Measurements from ENCODE around the gene GPR176. TPM values are rescaled to one million over a fixed set of nuclear protein-coding genes. Genes with fewer than 3 reads are reported as not detected.
A peak's percentile ranks its signal among the peaks of the same experiment; 100 is the strongest.

Gene GPR176
- total and polyA plus RNA-seq, 7 donors: 0.23 to 7.9 (median 3.9) TPM

- no peaks in the 10 kb centered on the region for H3K9me3 ChIP-seq
- no peaks in the 10 kb centered on the region for H3K27me3 ChIP-seq
- no peak for DNase-seq
- peak overlapping the region in 1 of 4 donors; percentile 38 for H3K27ac ChIP-seq
- no peaks in the 10 kb centered on the region for H3K36me3 ChIP-seq
- 7 to 13% methylated on average over 5 of the region's 5 CpGs for WGBS, 2 donors
- peak; percentile 34 to 60 (median 53) for TF ChIP-seq CTCF (IDR thresholded peaks at IDR 0.05)
- TF ChIP-seq EP300 (IDR thresholded peaks at IDR 0.05): no peak
- H3K4me1 ChIP-seq: peaks cover 0 to 32% (median 17%) of the 10 kb centered on the region in 4 donors
- no peak overlapping the region for H3K4me3 ChIP-seq
- intact Hi-C loops (cut with DNase I): loop anchor here (2.0 to 10.0 kb wide), 3 partner anchors 88 to 478 kb away; no protein-coding TSS in a partner anchor
These were observed 133.5 kb downstream of the GPR176 start for GRCh38 chr15:39786447-39787056.

GRCh38 chr15:39785841-39786240 lies 134.2 kb downstream of the GPR176 start:
- intact Hi-C loops (cut with DNase I): loop anchor here (2.0 to 10.0 kb wide), 3 partner anchors 89 to 479 kb away; no protein-coding TSS in a partner anchor
- Histone ChIP-seq H3K27me3 (no peaks in the 10 kb centered on the region), H3K27ac (peak overlapping the region in 1 of 4 donors; percentile 38), H3K36me3 (no peaks in the 10 kb centered on the region), H3K9me3 (no peaks in the 10 kb centered on the region), H3K4me3 (no peak overlapping the region), H3K4me1 (peaks cover 0 to 32% (median 17%) of the 10 kb centered on the region in 4 donors)
- DNase-seq: no peak
- 86 to 88% methylated on average over 7 of the region's 7 CpGs for WGBS, 2 donors
- TF ChIP-seq POLR2A (IDR thresholded peaks at IDR 0.05) (no peak), CTCF (IDR thresholded peaks at IDR 0.05) (no peak), EP300 (IDR thresholded peaks at IDR 0.05) (no peak), POLR2AphosphoS5 (IDR thresholded peaks at IDR 0.05) (no peak)

- Histone ChIP-seq H3K4me1 (peaks cover 0 to 32% (median 17%) of the 10 kb centered on the region in 4 donors), H3K9me3 (no peaks in the 10 kb centered on the region), H3K4me3 (no peak overlapping the region), H3K27ac (no peak overlapping the region), H3K36me3 (no peaks in the 10 kb centered on the region), H3K27me3 (no peaks in the 10 kb centered on the region)
- no peak for DNase-seq
- WGBS, 2 donors: 45 to 74% methylated on average over 10 of the region's 10 CpGs
- intact Hi-C loops (cut with DNase I): loop anchor here (10.0 kb wide), 2 partner anchors 90 to 480 kb away; no protein-coding TSS in a partner anchor
- TF ChIP-seq POLR2A (IDR thresholded peaks at IDR 0.05) (no peak), EP300 (IDR thresholded peaks at IDR 0.05) (no peak), POLR2AphosphoS5 (IDR thresholded peaks at IDR 0.05) (no peak), CTCF (IDR thresholded peaks at IDR 0.05) (no peak)
These were observed 134.9 kb downstream of the GPR176 start for GRCh38 chr15:39785139-39785538.

GRCh38 chr15:39784638-39785037 lies 135.4 kb downstream of the GPR176 start:
- no peaks in the 10 kb centered on the region for H3K27me3 ChIP-seq
- intact Hi-C loops (cut with DNase I): loop anchor here (5.0 to 10.0 kb wide), 3 partner anchors 90 to 480 kb away; partner anchors contain the start of gene EIF2AK4
- TF ChIP-seq POLR2A (IDR thresholded peaks at IDR 0.05): no peak
- no peak for TF ChIP-seq POLR2AphosphoS5 (IDR thresholded peaks at IDR 0.05)
- TF ChIP-seq EP300 (IDR thresholded peaks at IDR 0.05): no peak
- TF ChIP-seq CTCF (IDR thresholded peaks at IDR 0.05): no peak
- peaks cover 0 to 32% (median 17%) of the 10 kb centered on the region in 4 donors for H3K4me1 ChIP-seq
- peak overlapping the region in 3 of 4 donors; percentile 86 to 90 (median 86) for H3K27ac ChIP-seq
- no peak overlapping the region for H3K4me3 ChIP-seq
- no peaks in the 10 kb centered on the region for H3K36me3 ChIP-seq
- no peaks in the 10 kb centered on the region for H3K9me3 ChIP-seq
- no peak for DNase-seq
- WGBS, 2 donors: 88 to 90% methylated on average over 2 of the region's 2 CpGs

Measured in sigmoid colon (tissue), 7 donors.